Epithelial cell of esophagus (primary cell): ENCODE results near the gene C3.

ENCODE experiments used
- DNase-seq: peaks from one replicate; pipeline ENCODE4 v3.0.0; 2010; ENCODE audit warnings: low read depth
- H3K4me3 ChIP-seq: 2 replicates; pipeline ENCODE4 v1.5.1; 2011; ENCODE audit warnings: mild to moderate bottlenecking, low read length, control low read depth
- TF ChIP-seq, protein P1 (sequence below): IDR thresholded peaks from 2 replicates; pipeline ENCODE4 v1.5.1; 2011; ENCODE audit warnings: low read depth, mild to moderate bottlenecking, low read length, control low read depth, inconsistent platforms; ENCODE audit not compliant: insufficient read depth; ENCODE audit errors: missing control alignments

The C3 gene

GRCh38 chr19:6717441-6717971 lies 2.9 kb downstream of the C3 start:
- no peak for DNase-seq
- TF ChIP-seq, protein P1, sequence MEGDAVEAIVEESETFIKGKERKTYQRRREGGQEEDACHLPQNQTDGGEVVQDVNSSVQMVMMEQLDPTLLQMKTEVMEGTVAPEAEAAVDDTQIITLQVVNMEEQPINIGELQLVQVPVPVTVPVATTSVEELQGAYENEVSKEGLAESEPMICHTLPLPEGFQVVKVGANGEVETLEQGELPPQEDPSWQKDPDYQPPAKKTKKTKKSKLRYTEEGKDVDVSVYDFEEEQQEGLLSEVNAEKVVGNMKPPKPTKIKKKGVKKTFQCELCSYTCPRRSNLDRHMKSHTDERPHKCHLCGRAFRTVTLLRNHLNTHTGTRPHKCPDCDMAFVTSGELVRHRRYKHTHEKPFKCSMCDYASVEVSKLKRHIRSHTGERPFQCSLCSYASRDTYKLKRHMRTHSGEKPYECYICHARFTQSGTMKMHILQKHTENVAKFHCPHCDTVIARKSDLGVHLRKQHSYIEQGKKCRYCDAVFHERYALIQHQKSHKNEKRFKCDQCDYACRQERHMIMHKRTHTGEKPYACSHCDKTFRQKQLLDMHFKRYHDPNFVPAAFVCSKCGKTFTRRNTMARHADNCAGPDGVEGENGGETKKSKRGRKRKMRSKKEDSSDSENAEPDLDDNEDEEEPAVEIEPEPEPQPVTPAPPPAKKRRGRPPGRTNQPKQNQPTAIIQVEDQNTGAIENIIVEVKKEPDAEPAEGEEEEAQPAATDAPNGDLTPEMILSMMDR = no peak
- H3K4me3 ChIP-seq = no peak overlapping the region

DNA sequence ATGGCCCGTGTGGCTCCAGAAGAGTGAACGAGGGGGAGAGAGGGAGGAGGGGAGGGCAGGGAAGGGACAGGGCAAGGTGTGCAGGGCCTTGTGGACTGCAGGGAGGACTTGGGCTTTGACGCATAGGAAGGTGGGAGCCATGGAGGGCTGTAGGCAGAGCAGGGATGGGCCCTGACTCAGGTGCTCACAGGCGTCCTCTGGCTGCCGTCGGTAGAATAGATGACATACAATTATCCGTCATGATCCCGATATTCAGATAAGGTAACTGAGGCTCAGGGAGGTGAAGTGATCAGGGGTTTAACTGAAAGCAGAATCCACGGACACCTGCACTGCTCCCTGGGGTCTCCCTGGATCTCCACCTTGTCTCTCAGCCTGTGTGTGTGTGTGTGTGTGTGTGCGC lies 3.4 kb downstream of the C3 start:
- TF ChIP-seq, protein P1 = no peak
- no peak for DNase-seq
- no peak overlapping the region for H3K4me3 ChIP-seq

- TF ChIP-seq, protein P1 = no peak
- no peak for DNase-seq
- no peak overlapping the region for H3K4me3 ChIP-seq
Measured at GRCh38 chr19:6716610-6716970, 3.9 kb downstream of the C3 start.

DNA sequence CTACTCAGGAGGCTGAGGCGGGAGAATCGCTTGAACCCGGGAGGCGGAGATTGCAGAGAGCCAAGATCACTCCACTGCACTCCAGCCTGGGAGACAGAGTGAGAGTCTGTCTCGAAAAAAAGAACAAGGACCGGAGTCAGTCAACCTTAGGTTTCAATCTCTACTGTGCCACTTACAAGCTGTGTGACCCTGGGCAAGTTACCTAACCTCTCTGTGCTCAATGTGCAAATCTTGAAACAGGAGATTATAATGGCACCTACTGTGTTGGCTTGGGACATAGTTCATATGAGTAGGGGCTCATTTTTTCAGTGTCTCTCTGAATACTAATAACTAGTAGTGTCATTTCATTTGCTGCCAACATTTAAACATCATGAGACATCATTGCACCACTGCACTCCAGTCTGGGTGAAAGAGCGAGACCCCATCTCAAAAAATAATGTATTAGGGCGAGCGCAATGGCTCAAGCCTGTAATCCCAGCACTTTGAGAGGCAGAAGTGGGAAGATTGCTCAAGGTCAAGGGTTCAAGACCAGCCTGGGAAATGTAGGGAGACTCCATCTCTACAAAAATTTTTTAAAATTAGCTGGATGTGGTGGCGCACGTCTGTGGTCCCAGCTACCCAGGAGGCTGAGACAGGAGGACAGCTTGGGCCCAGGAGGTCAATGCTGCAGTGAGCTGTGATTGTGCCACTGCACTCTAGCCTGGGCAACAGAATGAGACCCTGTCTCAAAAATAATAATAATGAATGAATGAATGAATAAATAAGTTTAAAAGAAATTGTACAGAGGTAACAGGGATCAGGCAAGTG lies 5.5 kb downstream of the C3 start:
- DNase-seq = no peak
- TF ChIP-seq, protein P1 = no peak
- H3K4me3 ChIP-seq = no peak overlapping the region

DNA sequence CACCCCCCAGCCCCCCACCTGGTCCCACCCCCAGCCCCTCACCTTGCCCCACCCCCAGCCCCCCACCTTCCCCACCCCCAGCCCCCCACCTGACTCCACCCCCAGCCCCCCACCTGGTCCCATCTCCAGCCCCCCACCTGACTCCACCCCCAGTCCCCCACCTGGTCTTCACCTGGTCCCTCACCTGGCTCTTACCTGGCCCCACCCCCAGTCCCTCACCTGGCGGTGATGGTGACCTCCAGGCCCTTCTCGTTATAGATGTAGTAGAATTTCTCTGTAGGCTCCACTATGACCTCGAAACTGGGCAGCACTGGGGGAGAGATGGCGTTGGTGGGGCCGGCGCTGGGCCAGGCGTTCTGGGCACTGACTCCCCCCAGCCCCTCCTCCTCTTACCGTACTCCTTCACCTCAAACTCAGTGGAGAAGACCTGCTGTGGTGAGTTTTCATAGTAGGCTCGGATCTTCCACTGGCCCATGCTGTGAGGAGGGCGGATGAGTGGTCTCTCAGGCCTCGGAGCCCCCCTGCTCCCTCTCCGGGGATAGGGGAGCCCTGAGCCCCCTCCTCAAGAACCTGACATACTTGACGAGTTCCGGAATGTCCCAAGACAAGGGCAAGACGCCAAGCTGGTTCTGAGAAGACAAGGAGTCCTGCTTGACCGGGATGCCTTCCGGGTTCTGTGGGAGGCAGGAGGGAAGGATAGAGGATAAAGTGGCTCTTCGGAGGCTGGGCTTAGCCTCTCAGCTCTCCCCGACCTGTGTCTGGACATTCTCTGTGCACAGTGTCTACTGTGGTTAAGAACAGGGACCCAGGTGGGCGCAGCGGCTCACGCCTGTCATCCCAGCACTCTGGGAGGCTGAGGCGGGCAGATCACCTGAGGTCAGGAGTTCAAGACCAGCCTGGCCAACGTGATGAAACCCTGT lies 6.4 kb downstream of the C3 start:
- TF ChIP-seq, protein P1 = no peak
- H3K4me3 ChIP-seq = no peak overlapping the region
- no peak for DNase-seq

GRCh38 chr19:6712692-6713670 lies 7.5 kb downstream of the C3 start:
- DNase-seq = no peak
- no peak overlapping the region for H3K4me3 ChIP-seq
- TF ChIP-seq, protein P1 = no peak
